HepG2 (cell line): Measurements from ENCODE around the gene MAPK8IP3. TPM values are rescaled to one million over a fixed set of nuclear protein-coding genes. Genes with fewer than 3 reads are reported as not detected.

Source experiments
- AKAP8 ChIP-seq: sonication (generic); formaldehyde crosslinking; IDR thresholded peaks from 2 replicates; pipeline ENCODE4 v1.5.1; 2020; ENCODE audit warnings: mild to moderate bottlenecking, missing genetic modification reagents
- E2F1 ChIP-seq: sonication (generic); formaldehyde crosslinking; IDR thresholded peaks from 2 replicates; pipeline ENCODE4 v1.5.0; 2020; ENCODE audit warnings: missing genetic modification reagents
- HNF1A ChIP-seq, 2 experiments: sonication (generic) in 1 of 2; formaldehyde crosslinking in 1 of 2; IDR thresholded peaks; 2 replicates each; pipeline versions ENCODE4 v1.4.0 to v1.6.1; 2016 to 2020; ENCODE audit warnings: borderline replicate concordance in 1 of 2, low read depth in 1 of 2, mild to moderate bottlenecking in 1 of 2, missing genetic modification reagents in 1 of 2
- NR2F1 ChIP-seq, 2 experiments: fragments of 450-650 bp in 1 of 2; formaldehyde crosslinking in 1 of 2; IDR thresholded peaks; 2 replicates each; pipeline versions ENCODE4 v1.5.0 to v1.6.1; 2016 to 2020; ENCODE audit warnings: mild to moderate bottlenecking in 1 of 2, missing compliant biosample characterization in 1 of 2, missing genetic modification reagents in 1 of 2, moderate library complexity in 1 of 2
- ZNF546 ChIP-seq: sonication (generic); formaldehyde crosslinking; conservative IDR thresholded peaks from 2 replicates; pipeline ENCODE4 v1.8.1; 2023; ENCODE audit warnings: mild to moderate bottlenecking, missing genetic modification reagents
- ZNF597 ChIP-seq: sonication (generic); formaldehyde crosslinking; IDR thresholded peaks from 2 replicates; pipeline ENCODE4 v1.5.0; 2020; ENCODE audit warnings: missing genetic modification reagents
- polyA plus RNA-seq, 8 experiments: library from polyadenylated mRNA; depleted of rRNA in 3 of 8; stranded (reverse) in 7 of 8; unstranded in 1 of 8; fragments of >200 nt; fragmentation: Illumina TruSeq in 4 of 8; extraction: Trizol in 4 of 8; gene quantifications; 2 replicates each; pipeline versions ENCODE4 v1.2.1 to v1.2.3, GENCODE V29; 2011 to 2016; ENCODE audit warnings: low read depth in 4 of 8, missing spikeins in 1 of 8, mixed read lengths in 1 of 8; ENCODE audit not compliant: insufficient read depth in 1 of 8
- total RNA-seq, 5 experiments: library from RNA; depleted of rRNA; stranded (reverse); fragments of >200 nt; fragmentation: Illumina TruSeq; extraction: Trizol; gene quantifications; 2 replicates each; pipeline ENCODE4 v1.2.3, GENCODE V29; 2016; ENCODE audit warnings: low read depth in 1 of 5
- TF ChIP-seq, protein P1 (sequence below): sonication (generic); formaldehyde crosslinking; conservative IDR thresholded peaks from 2 replicates; pipeline ENCODE4 v1.4.0; 2020; ENCODE audit warnings: missing genetic modification reagents
- TF ChIP-seq, protein P2 (sequence below): sonication (generic); formaldehyde crosslinking; IDR thresholded peaks from 2 replicates; pipeline ENCODE4 v1.8.0; 2022; ENCODE audit warnings: missing genetic modification reagents, low read depth, mild to moderate bottlenecking, borderline replicate concordance
- TF ChIP-seq, protein P3 (sequence below): sonication (generic); formaldehyde crosslinking; IDR thresholded peaks from 2 replicates; pipeline ENCODE4 v1.8.1; 2023; ENCODE audit warnings: mild to moderate bottlenecking, moderate library complexity, missing genetic modification reagents
- TF ChIP-seq, protein P4 (sequence below): sonication (generic); formaldehyde crosslinking; IDR thresholded peaks from 2 replicates; pipeline ENCODE4 v1.4.0; 2020; ENCODE audit warnings: mild to moderate bottlenecking, low read depth, missing genetic modification reagents

The MAPK8IP3 gene
- total and polyA plus RNA-seq, 2 of the 13 experiments (the other 11 are each of a cell fraction or from before 2014, with no cell fraction given) = 25.1 to 41.7 TPM

GRCh38 chr16:1745181-1745899 is 39.3 kb downstream of the MAPK8IP3 start (continued):
- TF ChIP-seq E2F1 (CRISPR knock-in tag) = no peak
- TF ChIP-seq, protein P1, sequence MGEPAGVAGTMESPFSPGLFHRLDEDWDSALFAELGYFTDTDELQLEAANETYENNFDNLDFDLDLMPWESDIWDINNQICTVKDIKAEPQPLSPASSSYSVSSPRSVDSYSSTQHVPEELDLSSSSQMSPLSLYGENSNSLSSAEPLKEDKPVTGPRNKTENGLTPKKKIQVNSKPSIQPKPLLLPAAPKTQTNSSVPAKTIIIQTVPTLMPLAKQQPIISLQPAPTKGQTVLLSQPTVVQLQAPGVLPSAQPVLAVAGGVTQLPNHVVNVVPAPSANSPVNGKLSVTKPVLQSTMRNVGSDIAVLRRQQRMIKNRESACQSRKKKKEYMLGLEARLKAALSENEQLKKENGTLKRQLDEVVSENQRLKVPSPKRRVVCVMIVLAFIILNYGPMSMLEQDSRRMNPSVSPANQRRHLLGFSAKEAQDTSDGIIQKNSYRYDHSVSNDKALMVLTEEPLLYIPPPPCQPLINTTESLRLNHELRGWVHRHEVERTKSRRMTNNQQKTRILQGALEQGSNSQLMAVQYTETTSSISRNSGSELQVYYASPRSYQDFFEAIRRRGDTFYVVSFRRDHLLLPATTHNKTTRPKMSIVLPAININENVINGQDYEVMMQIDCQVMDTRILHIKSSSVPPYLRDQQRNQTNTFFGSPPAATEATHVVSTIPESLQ (CRISPR knock-in tag) = no peak
- TF ChIP-seq, protein P2, sequence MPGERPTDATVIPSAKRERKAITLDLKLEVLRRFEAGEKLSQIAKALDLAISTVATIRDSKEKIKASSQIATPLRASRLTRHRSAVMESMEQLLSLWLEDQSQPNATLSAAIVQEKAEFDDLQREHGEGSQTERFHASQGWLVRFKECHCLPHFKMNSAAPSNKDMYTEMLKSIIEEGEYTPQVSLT (CRISPR knock-in tag) = no peak
- no peak for TF ChIP-seq AKAP8 (CRISPR knock-in tag)
- TF ChIP-seq HNF1A (IDR thresholded peaks at IDR 0.05; ENCODE audit: low read depth) = no peak
- TF ChIP-seq HNF1A (CRISPR knock-in tag; IDR thresholded peaks at IDR 0.05; ENCODE audit: borderline replicate concordance) = no peak
- TF ChIP-seq, protein P3, sequence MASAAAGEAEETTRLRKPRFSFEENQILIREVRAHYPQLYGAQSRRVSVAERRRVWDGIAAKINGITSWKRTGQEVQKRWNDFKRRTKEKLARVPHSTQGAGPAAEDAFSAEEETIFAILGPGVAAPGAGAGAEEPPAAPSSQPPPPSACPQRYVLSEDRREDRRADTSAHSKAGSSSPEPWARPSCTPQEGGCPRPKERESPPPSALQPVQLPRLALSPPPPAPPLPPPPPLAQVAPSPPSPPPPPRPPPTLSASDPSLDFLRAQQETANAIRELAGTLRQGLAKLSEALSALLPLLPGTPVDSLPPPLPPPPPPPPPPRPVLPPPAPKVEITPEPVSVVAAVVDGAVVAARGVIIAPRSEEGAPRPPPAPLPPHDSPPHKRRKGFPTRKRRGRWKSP (CRISPR knock-in tag) = no peak
- TF ChIP-seq NR2F1 (CRISPR knock-in tag; IDR thresholded peaks at IDR 0.05) = no peak
- no peak for TF ChIP-seq ZNF597 (CRISPR knock-in tag)
- no peak for TF ChIP-seq ZNF546 (CRISPR knock-in tag)
- TF ChIP-seq, protein P4, sequence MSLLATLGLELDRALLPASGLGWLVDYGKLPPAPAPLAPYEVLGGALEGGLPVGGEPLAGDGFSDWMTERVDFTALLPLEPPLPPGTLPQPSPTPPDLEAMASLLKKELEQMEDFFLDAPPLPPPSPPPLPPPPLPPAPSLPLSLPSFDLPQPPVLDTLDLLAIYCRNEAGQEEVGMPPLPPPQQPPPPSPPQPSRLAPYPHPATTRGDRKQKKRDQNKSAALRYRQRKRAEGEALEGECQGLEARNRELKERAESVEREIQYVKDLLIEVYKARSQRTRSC (CRISPR knock-in tag) = no peak
